ENCODE results near the gene UQCC2.

UQCC2 gene

DNA sequence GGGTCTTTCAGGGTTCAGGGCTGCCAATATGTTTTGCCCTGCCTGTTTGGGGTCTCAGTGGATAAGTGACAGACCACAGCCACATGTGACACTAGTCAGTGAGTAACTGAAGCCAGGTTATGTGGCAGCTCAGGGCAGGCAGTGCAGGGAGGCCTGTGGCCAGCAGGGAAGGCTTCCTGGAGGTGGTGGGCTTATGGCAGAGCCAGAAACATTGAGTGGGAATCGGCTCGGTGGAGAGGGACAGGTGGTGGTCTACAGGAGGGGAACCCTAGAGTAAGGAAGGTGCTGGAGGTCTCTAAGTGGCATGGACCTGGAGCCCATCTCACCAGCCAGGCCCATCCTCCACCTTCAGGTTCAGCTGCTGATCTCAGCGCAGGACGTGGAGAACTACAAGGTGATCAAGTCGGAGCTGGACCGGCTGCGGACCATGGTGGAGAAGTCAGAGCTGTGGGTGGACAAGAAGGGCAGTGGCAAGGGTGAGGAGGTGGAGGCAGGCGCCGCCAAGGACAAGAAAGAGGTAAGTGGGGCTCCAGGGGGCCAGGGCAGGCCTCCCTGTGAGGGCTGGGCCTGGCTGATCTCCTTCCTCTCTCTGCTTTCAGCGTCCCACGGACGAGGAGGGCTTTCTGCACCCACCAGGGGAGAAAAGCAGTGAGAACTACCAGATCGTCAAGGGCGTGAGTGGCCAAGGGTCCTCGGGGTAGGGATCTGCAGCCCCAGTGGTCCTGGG, 34.9 kb downstream of the UQCC2 start:
- no peak for DNase-seq (ENCODE audit: low read depth in 2 of 2)

DNA sequence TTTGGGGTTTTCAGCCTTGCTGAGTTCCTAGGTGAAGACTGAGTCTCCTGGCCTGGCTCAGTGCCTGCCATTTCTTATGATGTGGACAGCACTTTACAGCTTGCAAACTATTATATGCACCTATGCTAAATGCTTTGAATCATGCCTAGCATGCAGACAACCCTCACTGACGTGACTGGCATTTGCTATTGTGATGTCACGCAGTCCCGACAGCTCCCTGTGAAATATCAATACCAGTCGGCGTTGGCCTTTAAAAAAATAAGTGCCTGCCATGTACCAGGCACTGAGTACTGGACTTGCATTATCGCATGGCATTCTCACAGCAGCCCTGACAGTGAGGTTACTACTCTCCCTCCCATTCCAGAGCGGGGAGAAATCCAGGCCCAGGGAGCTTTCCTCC, 35.5 kb downstream of the UQCC2 start:
- no peak for DNase-seq (ENCODE audit: low read depth in 2 of 2)

DNA sequence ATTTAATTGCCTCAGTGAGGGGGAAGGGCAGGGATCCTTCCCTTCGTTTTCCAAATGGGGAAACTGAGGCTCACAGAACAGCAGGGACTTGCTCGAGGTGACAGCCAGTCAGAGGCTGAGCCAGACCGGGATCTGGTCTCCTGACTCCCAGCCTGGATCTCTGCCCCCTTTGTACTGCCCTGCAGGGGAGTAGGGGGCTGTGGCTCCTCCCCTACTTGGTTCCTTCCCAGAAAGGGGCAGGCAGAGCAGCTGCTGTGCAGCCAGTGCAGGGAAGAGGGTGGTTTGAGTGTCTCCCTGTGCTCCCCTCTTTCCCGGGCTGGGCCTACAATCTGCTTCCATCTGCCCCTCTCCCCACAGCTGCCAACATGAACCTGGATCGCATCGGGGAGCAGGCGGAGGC, 37.6 kb downstream of the UQCC2 start:
- no peak for DNase-seq (ENCODE audit: low read depth in 2 of 2)

DNA sequence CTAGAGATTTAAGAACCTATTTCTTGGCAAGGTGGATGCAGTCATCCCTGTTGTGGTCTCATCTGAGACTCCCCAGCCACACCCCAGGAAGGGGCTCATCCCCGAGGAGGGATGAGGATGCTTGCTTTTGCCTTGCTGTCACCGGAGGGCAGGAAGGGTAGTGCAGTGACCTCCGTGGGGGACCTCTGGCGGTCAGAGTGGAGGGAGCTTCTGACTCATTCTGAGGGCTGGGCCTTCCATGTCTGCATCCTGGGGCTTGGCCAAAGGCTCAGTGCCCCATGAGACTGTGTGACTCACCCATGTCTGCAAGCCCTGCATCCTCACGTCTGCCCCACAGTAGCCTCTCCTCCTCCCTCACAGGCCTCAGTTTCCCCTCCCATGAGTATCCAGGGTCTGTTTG, 38.7 kb downstream of the UQCC2 start:
- DNase-seq (ENCODE audit: low read depth in 2 of 2) = no peak

DNA sequence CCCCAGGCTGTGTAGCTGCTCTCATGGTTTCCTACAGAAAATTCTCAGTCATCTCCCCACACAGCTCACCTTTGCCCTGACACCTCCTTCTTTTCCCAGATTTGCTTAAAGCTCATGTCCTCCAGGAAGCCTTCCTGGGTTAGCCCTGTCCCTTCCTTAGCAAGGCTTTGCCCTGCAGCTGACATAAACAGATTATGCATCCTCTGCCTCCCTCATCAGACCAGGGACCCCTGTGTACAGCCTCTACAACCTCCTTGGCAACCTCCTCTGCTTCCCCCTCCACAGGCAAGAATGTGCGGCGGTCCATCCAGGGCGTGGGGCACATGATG, 39.8 kb downstream of the UQCC2 start:
- no peak for DNase-seq (ENCODE audit: low read depth in 2 of 2)

DNA sequence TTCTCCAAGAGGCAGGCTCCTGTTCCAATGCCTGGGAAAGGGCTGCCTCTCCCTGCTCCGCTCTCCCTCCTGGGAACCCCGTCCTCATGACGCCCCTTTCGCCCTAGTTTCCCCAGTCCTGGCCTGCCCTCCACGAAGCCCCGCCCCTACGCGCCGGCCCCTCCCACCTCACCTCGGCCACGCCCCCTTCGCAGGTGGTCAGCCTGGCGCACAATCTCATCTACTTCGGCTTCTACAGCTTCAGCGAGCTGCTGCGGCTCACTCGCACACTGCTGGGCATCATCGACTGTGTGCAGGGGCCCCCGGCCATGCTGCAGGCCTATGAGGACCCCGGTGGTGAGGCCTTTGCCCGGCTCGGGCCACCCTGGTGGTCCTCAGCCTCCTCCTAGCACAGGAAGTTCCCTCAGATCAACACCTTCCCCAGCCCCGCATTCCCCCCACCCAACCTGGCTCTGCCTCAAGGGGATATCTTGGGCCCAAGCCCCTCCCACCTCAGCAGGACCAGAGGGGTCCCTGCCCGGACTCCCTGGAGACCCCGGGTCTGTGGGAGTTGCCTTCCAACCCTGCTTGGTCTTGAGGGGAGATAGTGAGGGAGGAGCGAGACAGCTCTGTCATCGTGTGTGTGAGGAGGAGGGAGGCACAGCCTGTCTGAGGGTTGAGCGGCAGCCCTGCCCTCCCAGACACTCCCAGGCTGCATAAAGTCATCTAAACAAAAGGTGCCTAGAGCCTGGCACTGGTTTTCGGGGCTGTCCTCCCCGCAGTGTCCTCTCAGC, 40.3 kb downstream of the UQCC2 start:
- DNase-seq (ENCODE audit: low read depth in 2 of 2) = no peak

DNA sequence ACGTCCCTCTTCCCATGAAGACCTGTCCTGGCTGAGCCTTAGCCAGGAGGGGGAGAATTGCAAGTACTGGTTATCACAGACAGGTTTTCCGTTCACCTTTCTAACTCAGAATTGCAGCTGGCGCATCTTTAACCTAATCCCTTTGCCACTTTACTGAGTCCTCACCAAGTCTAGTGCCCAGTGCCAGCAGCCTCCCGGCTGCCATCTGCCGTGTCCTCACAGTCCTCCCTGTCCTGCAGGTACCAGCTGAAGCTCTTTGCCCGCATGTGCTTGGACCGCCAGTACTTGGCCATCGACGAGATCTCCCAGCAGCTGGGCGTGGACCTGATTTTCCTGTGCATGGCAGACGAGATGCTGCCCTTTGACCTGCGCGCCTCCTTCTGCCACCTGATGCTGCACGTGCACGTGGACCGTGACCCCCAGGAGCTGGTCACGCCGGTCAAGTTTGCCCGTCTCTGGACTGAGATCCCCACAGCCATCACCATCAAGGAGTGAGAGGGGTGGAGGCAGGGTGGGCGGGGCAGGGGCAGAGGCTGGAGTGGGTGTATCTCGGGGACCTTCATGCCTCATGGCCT, 41.3 kb downstream of the UQCC2 start:
- no peak for DNase-seq (ENCODE audit: low read depth in 2 of 2)

DNA sequence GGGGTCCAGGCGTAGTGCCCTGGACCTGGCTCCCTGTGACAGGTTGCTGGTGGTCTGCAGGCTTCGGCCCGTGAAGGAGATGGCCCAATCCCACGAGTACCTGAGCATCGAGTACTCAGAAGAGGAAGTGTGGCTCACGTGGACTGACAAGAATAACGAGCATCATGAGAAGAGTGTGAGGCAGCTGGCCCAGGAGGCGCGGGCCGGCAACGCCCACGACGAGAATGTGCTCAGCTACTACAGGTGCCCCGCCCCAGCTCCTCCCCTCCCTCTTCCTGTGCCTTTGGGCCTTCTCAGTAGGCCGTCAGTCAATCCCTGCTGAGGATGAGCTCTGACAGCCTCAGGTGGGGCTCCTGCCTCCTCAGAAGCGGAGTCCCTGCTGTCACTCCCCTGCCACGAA, 42.6 kb downstream of the UQCC2 start:
- no peak for DNase-seq (ENCODE audit: low read depth in 2 of 2)

DNA sequence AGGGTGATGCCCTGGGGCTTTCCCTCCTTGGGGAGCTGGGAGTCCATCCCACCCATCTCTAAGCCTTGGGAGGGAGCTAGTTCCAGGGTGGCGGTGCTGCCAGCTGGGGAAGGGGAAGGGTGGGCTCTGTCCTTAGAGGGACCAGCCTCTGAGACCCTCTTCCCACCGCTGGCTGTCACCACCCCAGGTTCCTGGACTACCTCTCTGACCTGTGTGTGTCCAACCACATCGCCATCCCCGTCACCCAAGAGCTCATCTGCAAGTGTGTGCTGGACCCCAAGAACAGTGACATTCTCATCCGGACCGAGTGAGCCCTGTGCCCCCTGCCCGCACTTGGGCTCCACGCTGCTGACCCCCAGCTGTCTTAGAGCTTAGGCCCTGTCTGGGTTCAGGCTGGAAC, 43.2 kb downstream of the UQCC2 start:
- no peak for DNase-seq (ENCODE audit: low read depth in 2 of 2)

DNA sequence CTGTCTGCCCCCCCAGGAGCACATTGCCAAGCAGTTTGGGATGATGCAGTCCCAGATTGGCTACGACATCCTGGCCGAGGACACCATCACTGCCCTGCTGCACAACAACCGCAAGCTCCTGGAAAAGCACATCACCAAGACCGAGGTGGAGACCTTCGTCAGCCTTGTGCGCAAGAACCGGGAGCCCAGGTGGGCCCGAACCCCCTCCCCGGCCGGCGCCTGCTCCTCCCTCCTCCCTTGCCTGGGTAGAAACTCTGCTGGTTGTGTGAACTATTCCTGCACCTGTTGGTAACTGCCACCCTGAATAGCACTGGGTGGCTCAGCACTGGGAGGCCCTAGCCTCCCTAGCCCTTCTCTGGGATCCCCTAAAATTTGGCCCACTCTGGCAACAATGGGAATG, 43.7 kb downstream of the UQCC2 start:
- DNase-seq (ENCODE audit: low read depth in 2 of 2) = no peak

DNA sequence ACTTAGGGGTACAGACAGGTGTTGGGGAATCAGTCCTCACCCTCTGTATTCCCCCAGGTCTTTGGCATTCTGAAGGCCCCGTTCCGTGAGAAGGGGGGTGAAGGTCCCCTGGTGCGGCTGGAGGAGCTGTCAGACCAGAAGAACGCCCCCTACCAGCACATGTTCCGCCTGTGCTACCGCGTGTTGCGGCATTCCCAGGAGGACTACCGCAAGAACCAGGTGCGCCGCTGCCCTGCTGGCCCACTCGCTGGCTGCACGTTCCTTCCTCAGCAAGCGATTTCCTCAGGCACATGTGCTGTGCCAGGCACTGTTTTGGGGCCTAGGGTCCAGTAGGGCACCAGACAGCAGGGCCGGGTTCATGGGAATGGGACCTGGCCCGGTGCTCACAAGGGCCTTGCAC, 44.4 kb downstream of the UQCC2 start:
- no peak for DNase-seq (ENCODE audit: low read depth in 2 of 2)

DNA sequence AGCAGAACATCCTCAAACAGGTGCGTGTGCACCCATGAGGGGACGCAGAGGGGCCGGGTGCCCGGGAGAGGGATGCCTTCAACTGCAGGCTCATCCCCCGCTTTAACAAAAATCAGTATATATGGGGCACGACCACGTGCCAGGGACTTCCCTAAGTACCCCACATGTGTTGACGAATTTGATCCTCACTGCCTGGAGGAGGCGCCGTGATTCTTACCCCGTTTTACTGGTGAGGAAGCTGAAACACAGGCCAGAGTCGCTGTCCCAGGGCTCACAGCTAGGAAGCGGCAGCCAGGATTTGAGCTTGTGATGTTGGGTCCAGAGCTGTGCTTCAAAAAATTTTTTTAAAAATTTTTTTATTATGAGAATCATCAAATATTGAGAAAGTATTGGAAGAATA, 45.5 kb downstream of the UQCC2 start:
- no peak for DNase-seq (ENCODE audit: low read depth in 2 of 2)

DNA sequence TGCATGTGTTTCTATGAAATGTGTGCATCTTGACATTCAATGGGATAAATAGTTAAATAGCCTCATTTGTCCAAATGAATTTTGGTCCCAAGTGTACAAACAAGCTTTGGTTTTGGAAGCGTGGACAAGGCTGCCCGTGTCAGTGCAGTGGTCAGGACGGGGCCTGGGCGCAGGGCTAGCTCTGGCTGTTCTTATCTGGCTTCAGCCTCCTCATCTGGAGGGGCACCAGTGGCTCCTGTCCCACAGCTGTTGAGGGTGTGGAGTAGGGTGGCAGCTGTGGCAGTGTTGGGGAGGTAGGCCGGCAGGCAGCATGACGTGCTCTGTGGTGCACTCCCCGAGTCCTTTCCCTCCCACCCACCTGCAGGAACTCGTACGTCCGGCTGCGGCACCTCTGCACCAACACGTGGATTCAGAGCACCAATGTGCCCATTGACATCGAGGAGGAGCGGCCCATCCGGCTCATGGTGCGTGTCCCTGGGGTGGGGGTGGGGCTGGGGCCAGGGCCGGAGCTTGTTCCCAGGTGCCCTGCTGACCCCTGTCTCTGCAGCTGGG, 46.9 kb downstream of the UQCC2 start:
- DNase-seq (ENCODE audit: low read depth in 2 of 2) = no peak

DNA sequence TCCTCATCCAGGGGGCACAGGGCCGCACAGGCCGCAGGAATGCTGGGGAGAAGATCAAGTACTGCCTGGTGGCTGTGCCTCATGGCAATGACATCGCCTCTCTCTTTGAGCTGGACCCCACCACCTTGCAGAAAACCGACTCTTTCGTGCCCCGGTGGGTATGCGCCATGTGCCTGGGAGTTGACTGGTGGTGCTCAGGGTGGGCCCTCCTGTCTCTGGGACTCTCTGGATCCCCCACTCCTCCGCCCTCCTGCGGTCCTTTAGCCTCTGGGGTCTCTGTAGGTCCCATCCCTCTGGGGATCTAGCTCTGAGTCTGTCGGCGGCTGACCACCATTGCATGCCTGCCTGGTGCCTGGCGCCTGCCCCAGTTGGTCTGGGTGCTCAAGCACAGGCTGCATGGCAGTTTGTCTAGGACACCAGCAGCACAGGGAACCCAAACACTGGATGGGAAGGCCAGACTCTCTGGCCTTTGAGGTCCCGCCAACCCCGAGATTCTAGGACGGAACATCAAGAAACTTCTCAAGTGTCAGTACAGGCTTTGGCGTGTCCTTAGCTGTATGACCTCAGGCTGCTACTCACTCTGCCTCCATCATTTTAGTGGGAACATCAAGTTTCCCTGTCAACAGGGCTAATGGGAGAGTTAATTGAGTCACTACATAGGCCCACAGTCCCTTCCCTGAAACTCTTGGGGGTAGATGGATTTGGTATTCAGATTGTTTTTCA, 47.6 kb downstream of the UQCC2 start:
- DNase-seq (ENCODE audit: low read depth in 2 of 2) = no peak

DNA sequence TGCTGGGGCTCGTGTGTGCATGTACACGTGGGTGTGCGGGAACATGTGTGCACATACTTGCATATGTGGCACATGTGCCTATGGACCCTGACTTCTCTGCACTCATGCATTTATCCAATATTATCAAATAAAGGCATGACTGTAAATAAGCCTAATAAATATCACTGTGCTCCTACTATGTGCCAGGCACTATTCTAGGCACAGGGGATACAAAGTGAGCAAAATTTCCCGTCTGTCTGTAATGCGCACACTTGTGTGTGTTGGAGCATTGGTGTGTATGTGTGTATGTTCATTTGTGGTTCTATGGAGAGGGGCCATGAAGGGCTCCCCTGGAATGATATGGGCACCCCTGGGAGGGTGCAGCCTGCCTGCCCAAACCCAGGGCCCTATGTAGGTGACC, 48.5 kb downstream of the UQCC2 start:
- no peak for DNase-seq (ENCODE audit: low read depth in 2 of 2)

DNA sequence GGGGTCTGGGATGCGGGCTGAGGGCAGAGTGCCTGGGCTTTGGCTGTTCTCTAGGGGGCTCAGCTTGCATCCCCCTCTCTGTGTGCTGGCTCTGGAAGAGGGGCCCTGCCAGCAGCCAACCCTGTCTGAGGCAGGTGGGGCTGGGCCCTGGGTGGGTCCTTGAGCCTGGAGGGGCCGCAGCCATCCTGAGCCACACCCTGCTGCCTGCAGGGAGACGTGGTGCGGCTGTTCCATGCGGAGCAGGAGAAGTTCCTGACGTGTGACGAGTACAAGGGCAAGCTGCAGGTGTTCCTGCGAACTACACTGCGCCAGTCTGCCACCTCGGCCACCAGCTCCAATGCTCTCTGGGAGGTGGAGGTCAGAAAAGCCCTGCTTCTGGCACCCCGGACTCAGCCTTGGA, 49.2 kb downstream of the UQCC2 start:
- DNase-seq (ENCODE audit: low read depth in 2 of 2) = no peak

DNA sequence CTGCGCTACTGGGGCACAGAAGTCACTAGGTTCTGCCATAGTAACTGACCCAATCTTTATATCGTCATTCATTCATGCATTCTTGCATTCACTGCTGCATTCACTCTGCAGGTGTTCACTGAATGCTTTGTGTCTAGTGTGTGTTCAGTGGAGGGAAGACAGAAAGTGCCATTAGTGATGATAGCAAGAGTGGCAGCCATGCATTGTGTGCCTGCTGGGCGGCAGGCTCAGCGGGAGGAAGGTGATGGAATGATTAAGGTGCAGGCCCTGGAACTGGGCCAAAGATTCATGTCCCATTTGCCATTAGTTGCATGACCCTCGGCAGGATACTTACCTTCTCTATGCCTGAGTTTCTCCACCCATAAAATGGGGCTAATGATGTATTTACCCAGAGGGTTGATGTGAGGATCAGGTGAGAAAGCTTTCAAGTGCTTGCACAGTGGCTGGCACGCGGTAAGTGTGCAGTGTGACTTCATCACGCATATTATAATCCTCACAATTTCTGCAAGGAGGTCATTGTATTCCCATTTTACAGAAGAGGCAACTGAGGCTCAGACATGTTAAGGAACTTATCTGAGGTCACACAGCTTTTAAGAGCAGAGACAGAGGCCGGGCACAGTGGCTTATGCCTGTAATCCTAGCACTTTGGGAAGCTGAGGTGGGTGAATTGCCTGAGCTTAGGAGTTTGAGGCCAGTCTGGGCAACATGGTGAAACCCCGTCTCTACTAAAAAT, 50.2 kb downstream of the UQCC2 start:
- DNase-seq (ENCODE audit: low read depth in 2 of 2) = no peak

DNA sequence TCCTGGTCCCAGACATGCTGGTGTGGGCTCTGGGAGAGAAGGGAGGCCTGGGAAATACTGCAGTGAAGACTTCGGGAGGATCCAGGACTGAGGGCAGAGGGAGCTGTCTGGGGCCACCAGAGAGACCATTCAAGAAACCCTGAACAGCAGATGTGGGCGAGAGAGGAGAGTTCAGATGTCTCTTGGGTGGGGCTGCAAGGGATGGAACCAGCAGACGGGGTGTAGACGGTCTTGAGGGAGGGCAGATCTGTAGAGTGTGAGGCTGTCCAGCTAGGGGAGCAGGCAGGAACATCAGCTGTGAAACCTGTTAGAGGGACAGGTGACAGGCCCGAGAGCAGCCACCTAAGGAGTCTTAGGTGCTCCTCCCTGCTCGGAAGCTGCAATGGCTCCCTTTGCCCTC, 51.5 kb downstream of the UQCC2 start:
- no peak for DNase-seq (ENCODE audit: low read depth in 2 of 2)

DNA sequence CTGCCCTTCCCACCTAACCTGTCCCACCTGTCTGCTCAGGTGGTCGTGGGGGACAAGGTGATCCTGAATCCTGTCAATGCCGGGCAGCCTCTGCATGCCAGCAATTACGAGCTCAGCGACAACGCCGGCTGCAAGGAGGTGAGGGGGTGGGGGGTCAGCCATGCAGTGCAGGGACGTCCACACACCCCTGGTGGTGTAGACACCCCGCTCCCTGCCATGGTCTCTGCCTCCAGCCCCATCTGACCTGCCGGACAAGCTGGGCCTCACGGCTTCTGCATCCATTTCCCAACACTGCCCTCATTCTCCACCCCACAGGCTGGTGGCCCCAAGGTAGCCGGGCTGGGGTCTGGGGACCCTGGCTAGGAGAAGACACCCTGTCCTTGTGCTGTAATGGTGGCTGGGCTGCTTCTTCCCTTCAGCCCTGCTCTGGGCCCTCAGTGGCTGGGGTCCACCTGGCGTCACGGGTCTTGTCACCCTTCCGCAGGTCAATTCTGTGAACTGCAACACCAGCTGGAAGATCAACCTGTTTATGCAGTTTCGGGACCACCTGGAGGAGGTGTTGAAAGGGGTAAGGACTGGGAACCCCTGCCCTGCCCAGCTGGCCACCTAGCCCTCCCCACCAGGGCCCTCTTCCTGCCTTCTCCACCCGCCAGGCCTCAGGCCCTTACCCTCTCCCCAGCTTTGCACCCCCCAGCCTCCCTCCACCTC, 52.4 kb downstream of the UQCC2 start:
- DNase-seq (ENCODE audit: low read depth in 2 of 2) = no peak

DNA sequence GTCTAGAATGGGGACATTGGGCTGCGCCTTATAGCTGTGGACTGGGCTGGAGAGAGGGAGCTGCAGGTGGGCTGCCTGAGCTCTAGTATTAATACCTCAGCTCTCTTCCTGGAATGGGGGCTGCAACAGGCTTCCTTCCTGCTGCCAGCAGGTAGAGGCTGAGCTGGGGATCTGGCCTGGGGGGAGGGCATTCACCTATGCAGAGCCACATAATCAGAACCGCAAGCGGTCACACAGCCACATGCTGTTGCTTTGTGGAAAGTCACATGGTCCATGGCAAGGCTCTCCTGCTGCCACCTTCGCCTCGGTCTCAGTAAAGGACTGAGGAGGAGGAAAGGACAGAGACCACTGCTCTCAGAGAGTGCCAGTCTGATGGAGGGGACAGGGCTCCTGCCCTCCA, 54.7 kb downstream of the UQCC2 start:
- DNase-seq (ENCODE audit: low read depth in 2 of 2) = no peak
